Stimulated activated CD4-positive, alpha-beta T cell treated with anti-CD3 and anti-CD28 coated beads, Interleukin-1b, Interleukin-23, amount 100 ng/mL, for 24 hours (primary cell): Measurements from ENCODE around the gene UBALD2.
"Not testable (repeated sequence)": the region's sequence is repeated elsewhere in the genome, so short reads cannot be mapped to it uniquely, and the experiment has no call there.

Experiments used
- DNase-seq, 4 experiments: peaks; one replicate each; pipeline ENCODE4 v3.0.0-alpha.2; 2020; ENCODE audit warnings: low read depth in 4 of 4, low spot score in 1 of 4

The UBALD2 gene

DNA sequence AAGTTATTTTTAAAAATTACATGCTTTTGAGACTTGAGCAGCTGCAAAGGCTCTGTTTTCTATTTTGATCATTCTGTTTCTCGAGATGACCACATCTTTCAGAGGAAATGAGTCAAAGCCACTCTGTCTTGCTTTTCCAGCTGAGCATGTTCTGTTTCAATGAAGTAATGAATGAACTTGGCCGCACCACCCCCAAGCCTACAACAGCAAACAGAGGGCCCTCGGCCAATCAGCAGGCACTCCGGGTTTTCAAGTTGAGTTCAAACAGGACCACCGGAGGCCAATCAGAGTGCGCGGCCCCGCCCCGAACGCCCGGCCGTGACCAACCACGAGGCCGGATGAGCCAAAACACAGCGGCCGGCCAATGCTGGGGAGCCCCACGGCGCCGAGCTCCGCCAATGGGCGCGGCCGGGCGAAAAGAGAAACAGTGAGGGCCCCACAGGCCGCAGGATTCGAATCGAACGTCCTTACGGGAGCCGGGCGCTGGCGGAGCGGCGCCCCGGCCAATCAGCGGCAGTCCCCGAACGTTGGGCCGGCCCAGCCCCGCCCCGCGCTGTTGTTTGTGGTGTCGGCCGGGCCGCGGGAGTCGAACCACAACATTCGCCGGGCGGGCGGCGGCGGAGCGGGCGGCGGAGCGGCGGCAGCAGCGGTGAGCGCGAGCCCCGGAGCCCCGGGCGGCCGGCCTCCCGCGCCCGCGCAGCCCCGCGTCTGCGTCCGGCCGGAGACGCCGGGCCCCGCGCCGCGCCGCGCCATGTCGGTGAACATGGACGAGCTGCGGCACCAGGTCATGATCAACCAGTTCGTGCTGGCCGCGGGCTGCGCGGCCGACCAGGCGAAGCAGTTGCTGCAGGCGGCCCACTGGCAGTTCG, at the start of gene UBALD2:
UBALD2 (plus strand) TSS at position 594 of the 869 bp plus-strand sequence; CDS start at position 752, 158 bp downstream.
- peak; percentile 93 to 98 (median 96) for DNase-seq

DNA sequence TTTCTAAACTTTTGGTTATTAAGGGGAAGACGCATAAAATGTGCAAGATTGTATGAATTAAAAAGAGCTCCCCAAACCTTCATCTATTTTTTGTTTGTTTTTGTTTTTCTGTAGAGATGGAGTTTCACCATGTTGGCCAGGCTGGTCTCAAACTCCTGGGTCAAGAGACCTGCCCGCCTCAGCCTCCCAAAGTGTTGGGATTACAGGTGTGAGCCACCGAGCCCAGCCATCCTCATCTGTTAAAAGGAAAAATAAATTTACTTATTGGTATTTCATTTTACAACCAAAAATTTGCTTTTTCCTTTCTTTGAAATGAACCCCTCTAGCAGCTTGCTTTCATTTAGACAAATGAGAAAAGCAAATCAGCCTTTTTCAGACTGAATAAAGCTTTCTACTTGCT, 48.1 kb upstream of the UBALD2 start:
- no peak for DNase-seq

DNA sequence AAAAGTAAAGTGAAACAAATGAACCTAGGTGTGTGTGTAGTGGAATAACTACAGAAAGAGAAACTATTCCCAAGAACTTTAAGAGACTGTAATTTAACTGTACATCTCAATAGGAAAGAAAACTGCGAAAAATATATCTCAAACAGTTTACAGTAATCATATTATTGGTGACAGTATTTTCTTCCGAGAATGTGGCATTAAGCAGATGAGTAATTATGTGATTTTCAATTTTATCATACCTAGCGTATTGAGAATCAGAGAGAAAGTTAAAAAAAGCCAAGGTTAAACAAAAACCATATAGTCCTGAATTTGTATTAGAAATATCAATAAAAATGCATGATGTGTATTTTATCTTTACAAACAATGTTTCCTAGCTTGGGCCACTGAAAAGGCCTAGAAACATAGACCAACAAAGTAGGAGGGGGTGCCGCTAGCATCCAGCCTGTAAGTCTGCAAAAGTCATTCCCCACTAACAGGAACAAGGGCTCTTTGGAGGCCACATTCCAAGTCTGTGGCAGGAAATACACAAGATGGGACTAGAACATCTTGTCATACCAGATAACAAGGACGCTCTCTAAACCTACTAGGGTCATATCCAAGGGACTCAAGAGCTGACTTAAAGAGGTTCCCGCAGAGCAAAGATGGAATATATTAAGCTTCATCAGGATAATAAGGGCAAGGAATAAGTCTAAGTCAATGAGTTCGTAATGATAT, 45.3 kb upstream of the UBALD2 start:
- no peak for DNase-seq

DNA sequence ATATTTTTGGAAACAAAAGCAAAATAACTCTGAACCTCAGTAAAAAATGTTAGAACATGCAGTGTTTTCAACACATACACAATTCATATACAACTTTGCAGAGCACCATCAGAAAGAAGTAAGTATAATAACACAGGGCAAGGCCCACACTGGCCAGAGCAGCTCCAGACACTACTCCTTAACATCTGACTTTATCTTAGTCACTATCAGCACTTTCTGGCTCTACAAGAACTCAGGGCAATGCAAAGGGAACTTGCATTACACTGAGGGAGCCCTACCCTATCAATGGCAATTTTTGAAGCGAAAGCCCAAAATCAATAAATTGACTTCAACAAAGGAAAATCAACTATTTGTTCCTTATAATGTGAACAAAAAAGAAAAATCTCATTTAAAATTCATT, 41.3 kb upstream of the UBALD2 start:
- DNase-seq: no peak

DNA sequence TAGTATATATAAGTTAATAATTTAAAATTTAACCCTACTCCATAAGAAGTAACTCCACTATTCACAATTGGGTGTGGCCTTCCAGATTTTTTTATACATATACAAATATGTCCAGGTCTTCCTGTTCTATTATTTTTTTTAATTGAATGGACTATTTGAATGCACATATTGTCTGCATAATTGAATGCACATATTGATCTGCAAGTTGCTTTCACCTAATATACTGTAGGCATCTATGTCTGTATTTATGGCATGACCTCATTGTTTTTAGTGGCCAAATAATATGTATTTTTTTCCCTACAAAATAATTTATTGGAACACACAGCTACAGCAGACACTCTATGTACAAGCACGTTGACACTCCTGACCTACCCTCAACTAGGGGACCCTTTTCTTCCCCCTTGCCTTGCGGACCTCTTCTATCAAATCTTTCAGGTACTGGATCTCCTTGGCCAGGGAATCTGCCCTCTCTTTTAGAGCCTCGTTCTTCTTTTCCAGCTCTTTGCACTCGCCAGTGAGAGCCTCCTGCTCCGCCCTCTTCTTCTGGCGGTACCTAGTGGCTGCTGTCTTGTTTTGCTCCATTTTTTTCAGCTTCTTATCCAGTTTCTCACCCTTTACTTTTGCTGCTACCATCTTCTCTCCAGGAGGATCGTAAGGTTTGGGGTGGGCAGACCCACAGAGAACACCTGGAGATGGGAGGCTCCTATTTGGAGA, 39.6 kb upstream of the UBALD2 start:
- DNase-seq: not testable (repeated sequence)

DNA sequence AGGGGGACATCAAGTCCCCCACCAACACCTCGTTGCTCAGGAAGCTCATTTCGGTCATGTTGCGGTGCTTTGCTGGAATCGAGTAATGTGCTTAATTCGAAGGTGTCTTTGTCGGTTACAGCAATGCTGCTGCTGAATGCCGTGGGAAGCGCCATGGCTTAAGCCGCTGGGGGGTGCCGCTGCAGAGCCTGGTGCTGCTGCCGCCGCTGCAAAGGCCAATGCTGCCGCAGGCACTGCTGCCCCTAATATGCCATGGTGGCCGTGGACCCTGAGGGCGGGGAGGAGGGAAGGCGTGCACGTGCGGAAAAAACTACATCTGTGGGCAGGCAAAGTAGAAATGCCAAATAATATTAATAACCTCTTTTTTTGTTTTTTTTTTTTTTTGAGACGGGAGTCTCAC, 38.4 kb upstream of the UBALD2 start:
- DNase-seq: not testable (repeated sequence)

DNA sequence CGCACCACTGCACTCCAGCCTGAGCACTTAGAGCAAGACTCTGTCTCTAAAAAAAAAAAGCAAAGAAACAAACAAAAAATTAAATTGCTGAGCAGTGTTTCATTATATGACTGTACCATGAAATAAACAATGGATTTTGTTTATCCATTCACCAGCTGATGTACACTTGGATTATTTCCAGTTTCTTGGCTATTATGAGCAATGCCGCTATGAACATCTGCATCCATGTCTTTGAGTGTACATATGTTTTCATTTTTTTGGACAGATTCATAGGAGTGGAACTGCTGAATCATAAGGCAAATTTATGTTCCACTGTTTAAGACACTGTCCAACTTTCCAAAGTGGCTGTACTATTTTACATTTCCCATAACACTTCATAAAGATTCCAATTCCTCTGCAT, 32.8 kb upstream of the UBALD2 start:
- no peak for DNase-seq

DNA sequence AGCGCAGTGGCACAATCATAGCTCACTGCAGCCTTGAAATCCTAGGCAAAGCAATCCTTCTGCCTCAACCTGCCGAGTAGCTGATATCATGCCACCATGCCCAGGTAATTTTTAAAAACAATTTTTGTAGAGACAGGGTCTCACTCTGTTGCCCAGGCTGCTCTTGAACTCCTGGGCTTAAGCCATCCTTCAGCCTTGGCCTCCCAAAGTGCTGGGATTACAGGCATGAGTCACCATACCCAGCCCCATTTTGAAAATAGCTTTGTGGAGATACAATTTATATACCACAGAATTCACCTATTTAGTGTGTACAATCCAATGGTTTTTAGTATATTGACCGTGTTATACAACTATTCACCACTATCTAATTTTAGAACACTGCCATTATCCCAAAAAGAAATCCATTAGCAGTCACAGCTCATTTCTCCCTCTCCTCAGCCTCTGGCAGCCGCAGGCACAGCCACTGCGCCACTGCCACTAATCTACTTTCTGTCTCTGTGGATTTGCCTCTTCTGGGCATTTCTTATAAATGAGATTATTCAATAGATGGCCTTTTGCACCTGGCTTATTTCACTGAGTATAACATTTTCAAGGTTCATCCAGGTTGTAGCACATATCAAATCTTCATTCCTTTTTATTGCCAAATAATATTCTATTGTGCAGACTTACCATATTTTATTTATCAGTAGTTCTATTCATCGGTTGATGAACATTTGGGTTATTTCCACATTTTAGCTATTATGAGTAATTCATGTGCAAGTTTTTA, 31.4 kb upstream of the UBALD2 start:
- no peak for DNase-seq

DNA sequence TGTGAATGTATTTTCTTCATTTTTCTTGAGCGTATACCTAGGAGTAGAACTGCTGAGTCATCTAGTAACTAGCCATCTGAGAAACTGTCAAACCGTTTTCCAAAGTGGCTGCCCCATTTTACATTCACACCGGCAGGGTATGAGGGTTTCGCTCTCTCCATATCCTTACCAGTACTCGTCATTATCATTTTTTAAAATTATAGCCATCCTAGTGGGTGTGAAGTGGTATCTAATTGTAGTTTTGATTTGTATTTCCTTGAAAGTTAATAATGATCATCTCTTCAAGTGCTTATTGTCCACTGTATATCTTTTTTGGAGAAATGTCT, 30.8 kb upstream of the UBALD2 start:
- no peak for DNase-seq

DNA sequence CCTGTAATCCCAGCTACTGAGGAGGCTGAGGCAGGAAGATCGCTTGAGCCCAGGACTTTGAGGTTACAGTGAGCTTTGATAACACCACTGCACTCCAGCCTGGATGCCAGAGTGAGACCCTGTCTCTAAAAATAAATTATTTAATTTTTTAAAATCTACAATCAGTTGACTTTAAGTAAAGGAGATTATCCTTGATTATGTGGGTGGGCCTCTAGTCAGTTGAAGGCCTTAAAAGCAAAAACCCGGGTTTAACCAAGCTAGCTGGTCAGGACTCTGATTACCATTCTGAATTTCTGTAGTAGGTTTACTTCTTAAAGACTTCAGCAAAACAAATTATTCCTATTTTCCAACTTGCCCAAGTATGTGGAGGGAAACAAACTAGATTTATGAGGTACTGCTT, 29.3 kb upstream of the UBALD2 start:
- no peak for DNase-seq

DNA sequence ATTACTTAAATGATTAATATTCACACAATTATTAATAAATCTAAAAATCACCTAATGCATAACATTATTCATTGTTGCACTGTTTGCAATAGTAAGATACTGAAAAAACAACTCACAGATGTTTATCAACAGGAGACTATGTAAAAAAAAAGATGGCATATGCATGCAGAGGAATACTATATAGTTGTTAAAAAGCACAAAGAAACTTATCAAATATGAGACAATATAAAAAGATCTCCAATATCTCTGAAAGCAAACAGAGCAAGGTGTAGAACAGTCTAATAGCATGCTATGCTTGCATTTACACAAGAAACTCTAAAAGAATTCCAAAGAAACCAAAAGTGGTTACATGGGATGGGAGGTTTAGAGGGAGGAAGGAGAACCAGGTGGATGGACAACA, 28.5 kb upstream of the UBALD2 start:
- DNase-seq: no peak

DNA sequence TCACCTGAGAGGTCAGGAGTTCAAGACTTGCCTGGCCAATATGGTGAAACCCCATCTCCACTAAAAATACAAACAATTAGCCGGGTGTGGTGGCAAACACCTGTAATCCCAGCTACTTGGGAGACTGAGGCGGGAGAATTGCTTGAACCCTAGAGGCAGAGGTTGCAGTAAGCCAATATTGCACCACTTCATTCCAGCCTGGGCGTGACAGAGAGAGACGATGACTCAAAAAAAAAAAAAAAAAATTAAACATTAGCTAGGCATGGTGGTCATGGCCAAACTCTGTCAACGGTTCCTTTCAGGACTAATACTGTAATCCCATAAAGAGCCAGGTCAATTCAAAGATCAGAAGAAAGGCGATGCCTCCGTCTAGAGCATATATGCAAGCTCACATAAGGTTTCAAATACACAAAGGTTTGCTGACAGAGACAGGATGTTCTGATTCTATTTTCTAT, 27.3 kb upstream of the UBALD2 start:
- DNase-seq: no peak

DNA sequence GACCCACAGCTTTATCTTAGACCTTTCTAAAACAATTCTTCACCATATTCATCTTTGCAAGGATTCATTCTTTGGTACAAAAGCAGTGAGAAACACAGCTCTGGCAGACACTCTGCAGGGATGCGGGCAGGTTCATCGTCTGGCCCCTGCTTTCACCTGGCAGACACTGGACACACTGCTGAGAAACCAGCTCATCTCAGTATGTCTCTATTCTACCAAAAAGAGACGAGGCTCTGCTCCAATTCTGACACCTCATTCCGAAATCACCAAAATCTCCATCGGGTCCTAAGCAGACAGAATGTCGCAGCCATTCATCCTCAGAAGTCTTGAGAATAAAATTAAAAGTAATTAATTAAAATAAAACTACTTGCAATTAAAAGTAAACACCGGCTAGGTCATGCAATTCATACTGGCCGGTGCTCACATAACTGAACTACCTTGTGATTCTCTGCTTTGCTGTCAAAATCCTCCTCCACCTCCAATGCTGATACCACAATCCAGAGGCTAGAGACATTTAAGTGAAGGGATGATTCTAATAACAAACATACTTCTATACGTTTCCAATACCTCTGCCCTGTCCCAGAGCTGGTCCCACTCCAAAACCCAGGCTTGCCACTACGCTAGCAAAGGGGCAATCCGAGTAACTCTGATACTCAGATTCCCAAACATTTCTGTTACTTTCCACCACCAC, 26.2 kb upstream of the UBALD2 start:
- no peak for DNase-seq

DNA sequence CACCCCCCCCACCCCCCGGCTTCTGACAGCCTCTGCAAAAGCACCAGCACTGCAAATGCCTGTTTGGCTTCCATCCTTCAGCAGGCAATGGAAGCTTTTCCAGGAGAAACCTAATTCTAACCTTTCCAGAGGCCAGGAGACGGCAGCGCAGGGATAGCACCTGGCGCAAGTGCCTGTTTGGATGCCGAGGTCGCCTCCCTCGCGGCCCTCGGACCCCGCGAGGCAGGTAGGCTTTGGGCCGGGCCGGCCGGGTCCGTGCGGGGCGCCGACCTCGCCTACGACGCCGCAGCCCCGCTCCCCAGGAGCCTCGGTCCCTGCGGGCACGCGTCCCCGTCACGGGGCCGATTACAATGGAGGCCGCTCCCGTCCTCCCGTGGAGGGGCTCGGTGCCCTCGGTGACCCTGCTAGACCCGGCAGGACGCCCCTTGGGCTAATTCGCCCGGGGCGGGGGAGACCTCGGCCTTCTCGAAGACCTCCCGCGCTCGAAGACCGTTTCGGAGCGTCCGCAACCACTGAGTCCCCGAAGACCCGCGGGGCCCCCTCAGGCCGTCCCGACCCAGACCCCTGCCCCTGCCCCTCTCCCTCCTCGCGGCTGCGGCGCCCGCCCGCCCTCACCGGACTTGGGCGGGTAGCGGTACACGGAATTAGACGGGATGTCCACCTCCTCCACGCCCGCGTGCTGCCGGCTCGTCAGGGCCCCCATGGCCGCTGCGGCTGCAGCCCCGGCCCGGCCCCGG, 25.4 kb upstream of the UBALD2 start:
- no peak for DNase-seq

DNA sequence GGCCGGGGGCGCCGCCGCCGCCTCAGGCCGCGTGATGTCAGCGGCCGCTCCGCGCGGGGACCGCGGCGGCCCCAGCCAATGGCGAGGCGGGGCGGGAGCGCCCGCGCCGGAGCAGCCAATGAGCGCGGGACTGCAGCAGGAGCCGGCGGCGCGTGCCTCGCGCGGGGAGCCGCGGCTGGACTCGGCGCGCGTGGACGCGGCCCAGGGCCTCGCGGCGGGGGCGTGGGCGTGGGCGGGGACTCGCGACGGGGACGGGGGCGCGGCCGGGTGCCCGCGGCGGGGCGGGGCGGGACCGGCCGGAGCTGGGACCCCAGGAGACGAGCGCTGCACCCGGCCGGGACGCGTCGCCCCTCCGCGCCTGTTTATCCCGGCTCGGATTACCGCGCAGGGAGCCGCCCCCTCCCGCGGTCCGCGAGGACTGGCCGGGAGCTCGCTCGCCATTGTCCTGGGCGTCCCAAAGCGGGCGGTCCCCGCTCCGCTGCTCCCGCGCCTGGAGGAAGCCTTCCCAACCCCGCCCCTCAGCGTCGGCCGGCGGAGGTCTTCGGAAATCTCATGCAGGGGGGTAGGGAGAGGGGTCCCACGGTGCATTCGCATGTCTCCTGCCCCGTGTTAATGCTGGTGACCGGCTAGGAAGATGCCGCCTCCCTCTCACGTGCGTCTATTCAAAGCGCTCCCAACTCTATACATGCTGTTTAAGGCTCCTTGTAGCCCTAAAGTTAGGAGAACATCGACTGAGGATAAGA, 24.5 kb upstream of the UBALD2 start, which contains the start of gene RNF157:
RNF157 (minus strand) TSS at position 33 of the 743 bp plus-strand sequence. CDS start 253 bp downstream, outside the sequence.
- DNase-seq: peak in 2 of 4 experiments; percentile 40 to 42

DNA sequence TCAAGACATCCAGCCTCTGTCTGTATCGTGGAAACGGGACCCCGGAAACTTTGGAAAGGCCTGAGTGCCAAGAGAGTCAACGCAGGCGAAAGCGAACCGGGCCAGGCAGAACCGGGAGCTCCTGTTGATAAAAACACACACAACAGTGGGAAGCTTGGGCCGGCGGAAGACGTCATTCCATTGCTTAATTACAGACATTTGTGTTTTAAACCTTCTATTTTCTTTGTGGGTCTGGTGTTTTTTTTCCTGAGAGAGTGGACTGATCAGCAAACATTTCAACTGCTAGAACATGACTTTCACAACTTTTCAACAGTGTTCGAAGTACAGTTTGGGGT, 24.0 kb upstream of the UBALD2 start:
- DNase-seq: no peak

DNA sequence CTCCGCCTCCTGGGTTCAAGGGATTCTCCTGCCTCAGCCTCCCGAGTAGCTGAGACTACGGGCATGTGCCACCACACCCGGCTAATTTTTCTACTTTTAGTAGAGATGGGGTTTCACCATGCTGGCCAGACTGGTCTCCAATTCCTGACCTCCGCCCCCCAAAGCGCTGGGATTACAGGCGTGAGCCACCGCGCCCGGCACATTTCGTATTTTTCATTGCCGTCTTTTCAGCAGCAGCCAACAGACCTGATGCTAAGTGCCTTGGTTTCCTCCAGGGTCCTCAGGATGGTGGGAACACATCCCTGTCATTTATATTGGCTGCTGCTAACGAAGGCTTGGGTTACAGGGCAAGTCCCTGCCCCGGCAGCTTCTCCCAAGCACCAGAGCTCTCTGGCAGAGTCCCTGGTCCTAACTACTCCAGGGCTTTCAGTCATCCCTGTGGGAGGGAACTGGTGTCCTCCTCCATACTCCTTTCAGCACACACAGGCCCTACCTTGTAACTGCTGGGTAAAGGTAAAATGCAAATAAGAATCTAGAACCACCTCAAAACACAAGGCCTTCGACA, 23.4 kb upstream of the UBALD2 start:
- DNase-seq: no peak

DNA sequence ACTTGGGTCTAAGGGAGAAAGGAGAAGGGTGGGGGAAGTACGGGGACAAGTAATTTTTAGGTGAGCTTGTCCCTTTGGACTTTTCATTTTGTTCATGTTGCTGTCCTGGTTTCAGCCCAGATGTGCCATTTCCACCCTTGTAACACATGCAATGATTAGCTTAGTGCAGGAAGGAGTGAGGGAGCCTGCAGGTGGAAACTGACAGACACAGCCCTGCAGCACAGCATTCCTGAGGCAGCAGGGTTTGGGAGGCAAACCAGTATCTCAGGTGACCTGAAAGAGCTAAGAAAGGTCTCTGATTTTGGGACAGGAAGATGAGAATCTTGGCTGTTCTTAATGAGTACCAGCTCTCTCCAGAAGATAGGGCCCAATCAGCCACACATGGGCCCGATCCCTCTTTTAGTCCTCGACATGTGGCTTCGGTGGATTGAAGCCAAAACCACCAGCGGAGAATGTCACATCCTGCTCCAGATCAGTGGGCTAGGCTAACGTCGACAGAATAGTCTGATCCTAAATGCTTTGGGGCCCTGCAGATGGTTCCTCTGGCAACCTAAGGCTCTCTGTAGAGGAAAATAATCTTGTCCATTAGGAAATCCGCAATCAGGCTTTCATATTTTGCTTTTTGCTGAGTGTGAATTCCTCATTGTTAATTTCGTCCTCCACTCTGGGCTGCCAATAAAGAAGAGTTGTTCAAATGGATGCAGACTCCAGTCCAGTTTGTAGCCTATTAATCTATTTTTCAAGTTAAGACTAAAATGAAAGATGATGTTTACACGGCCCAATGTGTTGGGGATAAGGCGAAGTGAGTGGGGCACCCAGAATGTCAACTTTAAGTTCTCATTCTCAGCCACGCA, 21.1 kb upstream of the UBALD2 start:
- DNase-seq: no peak
